GM19452 (cell line): Measurements from ENCODE around the gene NDUFA11.

Experiments
- ATAC-seq: cut with Tn5 transposase; IDR thresholded peaks from one replicate; pipeline ENCODE4 v1.9.1; 2021; ENCODE audit not compliant: unreplicated experiment

NDUFA11 gene

GRCh38 chr19:5910638-5910907, 7.0 kb upstream of the NDUFA11 start:
- ATAC-seq = no peak

GRCh38 chr19:5908773-5909442, 5.3 kb upstream of the NDUFA11 start:
- ATAC-seq = no peak

GRCh38 chr19:5907241-5907640, 3.7 kb upstream of the NDUFA11 start:
- ATAC-seq = no peak

GRCh38 chr19:5905114-5905778, 1.7 kb upstream of the NDUFA11 start:
- no peak for ATAC-seq

- peak; percentile 76 for ATAC-seq
Measured at GRCh38 chr19:5904352-5905113, 943 bp upstream of the NDUFA11 start, which contains the start of gene VMAC. Gene VMAC, plus strand, starts transcription at chr19:5904872. Its CDS starts 19 bp downstream, at chr19:5904891.

- ATAC-seq = no peak
Measured at GRCh38 chr19:5903056-5903623, 450 bp downstream of the NDUFA11 start.

- ATAC-seq = no peak
Measured at GRCh38 chr19:5900976-5901375, 2.6 kb downstream of the NDUFA11 start.

- no peak for ATAC-seq
Measured at GRCh38 chr19:5899728-5900526, 3.7 kb downstream of the NDUFA11 start.

GRCh38 chr19:5897189-5897969, 6.2 kb downstream of the NDUFA11 start:
- ATAC-seq = no peak

GRCh38 chr19:5896365-5897076, 7.1 kb downstream of the NDUFA11 start:
- ATAC-seq = no peak

GRCh38 chr19:5895890-5896289, 7.7 kb downstream of the NDUFA11 start:
- no peak for ATAC-seq

GRCh38 chr19:5895409-5895808, 8.2 kb downstream of the NDUFA11 start:
- no peak for ATAC-seq

- no peak for ATAC-seq
Measured at GRCh38 chr19:5894704-5895349, 8.8 kb downstream of the NDUFA11 start.

- no peak for ATAC-seq
Measured at GRCh38 chr19:5893907-5894703, 9.5 kb downstream of the NDUFA11 start.

- ATAC-seq = no peak
Measured at GRCh38 chr19:5893296-5893903, 10.2 kb downstream of the NDUFA11 start.

- no peak for ATAC-seq
Measured at GRCh38 chr19:5892772-5893275, 10.8 kb downstream of the NDUFA11 start.

- no peak for ATAC-seq
Measured at GRCh38 chr19:5891938-5892771, 11.4 kb downstream of the NDUFA11 start.
